CD4-positive, alpha-beta T cell (primary cell): ENCODE results near the gene SLC6A4. TPM values are rescaled to one million over a fixed set of nuclear protein-coding genes. Genes with fewer than 3 reads are reported as not detected.
A peak's percentile ranks its signal among the peaks of the same experiment; 100 is the strongest.
"Not testable (repeated sequence)": the region's sequence is repeated elsewhere in the genome, so short reads cannot be mapped to it uniquely, and the experiment has no call there.

ENCODE experiments used
- ATAC-seq: fragments of 200-7000 bp; cut with Tn5 transposase; one replicate; pipeline ENCODE4 v1.10.0; 2022; ENCODE audit warnings: mild to moderate bottlenecking; ENCODE audit not compliant: poor library complexity
- CTCF ChIA-PET: fragments of 350-600 bp; sonication (Branson Sonifier 250); formaldehyde crosslinking; loops from one replicate; lab custom pipeline; 2021; ENCODE audit warnings: antibody characterized with exemption, inconsistent platforms; lab: Charles Lee
- POLR2A ChIA-PET: fragments of 350-600 bp; sonication (Branson Sonifier 250); formaldehyde crosslinking; loops from one replicate; lab custom pipeline; 2021; ENCODE audit warnings: antibody characterized with exemption, inconsistent platforms; lab: Charles Lee
- DNase-seq, 14 experiments: peaks; one replicate each; pipeline ENCODE4 v3.0.0-alpha.2; 2013 to 2020; ENCODE audit warnings: mixed read lengths in 2 of 14
- H3K27ac ChIP-seq, 2 donors: one replicate each; pipeline versions ENCODE4 v1.5.1 to v1.7.0; 2013; ENCODE audit warnings: low read length in 2 of 2, low read depth in 1 of 2, mild to moderate bottlenecking in 1 of 2
- H3K27me3 ChIP-seq, 2 experiments: 1 replicate in 1 of 2; 2 replicates in 1 of 2; pipeline versions ENCODE4 v1.6.1 to v1.7.0; 2013; ENCODE audit warnings: low read length in 2 of 2, control low read depth in 1 of 2, mild to moderate bottlenecking in 1 of 2, moderate library complexity in 1 of 2; ENCODE audit not compliant: insufficient read depth in 2 of 2, control insufficient read depth in 1 of 2
- H3K36me3 ChIP-seq: one replicate; pipeline ENCODE4 v1.6.1; 2013; ENCODE audit warnings: low read length, control low read depth; ENCODE audit not compliant: insufficient read depth
- H3K4me1 ChIP-seq: one replicate; pipeline ENCODE4 v1.6.1; 2013; ENCODE audit warnings: low read length, control low read depth; ENCODE audit not compliant: insufficient read depth
- H3K4me3 ChIP-seq: one replicate; pipeline ENCODE4 v1.5.1; 2013; ENCODE audit warnings: mild to moderate bottlenecking, low read length, moderate library complexity
- H3K9me3 ChIP-seq, 2 experiments: 1 replicate in 1 of 2; 2 replicates in 1 of 2; pipeline versions ENCODE4 v1.6.1 to v1.7.0; 2013; ENCODE audit warnings: low read length in 2 of 2, mild to moderate bottlenecking in 2 of 2, control low read depth in 1 of 2, moderate library complexity in 1 of 2; ENCODE audit not compliant: control insufficient read depth in 1 of 2, insufficient read depth in 1 of 2
- H3K27ac Mint-ChIP-seq: one replicate; pipeline ENCODE4 v1.8.0; 2020; ENCODE audit warnings: mixed read lengths
- H3K27me3 Mint-ChIP-seq: one replicate; pipeline ENCODE4 v1.8.0; 2021; ENCODE audit warnings: mixed read lengths
- H3K36me3 Mint-ChIP-seq: one replicate; pipeline ENCODE4 v1.8.0; 2021; ENCODE audit warnings: low read depth, mixed read lengths
- H3K4me1 Mint-ChIP-seq: one replicate; pipeline ENCODE4 v1.8.0; 2021; ENCODE audit warnings: low read depth, mixed read lengths
- H3K4me3 Mint-ChIP-seq: one replicate; pipeline ENCODE4 v1.8.0; 2020; ENCODE audit warnings: mild to moderate bottlenecking, mixed read lengths
- H3K9me3 Mint-ChIP-seq: one replicate; pipeline ENCODE4 v1.8.0; 2020; ENCODE audit warnings: mixed read lengths
- intact Hi-C, 2 experiments: fragments of 100-400 bp; cut with DNase I in 1 of 2; cut with micrococcal nuclease in 1 of 2; formaldehyde crosslinking; loops; one replicate each; pipeline versions ENCODE4 v1.15.1 to v1.9.0; 2023 to 2025; cut with DNase I, micrococcal nuclease
- total RNA-seq, 174 experiments: library from RNA in 2 of 174; stranded (reverse) in 2 of 174; gene quantifications; one replicate each; pipeline ENCODE4 v1.2.3 and lab custom pipeline; 2021 to 2026
- TF ChIP-seq, protein P1 (sequence below): fragments of 200-600 bp; IDR thresholded peaks from one replicate; pipeline ENCODE4 v1.8.0; 2022; ENCODE audit warnings: antibody characterized with exemption, mild to moderate bottlenecking

The SLC6A4 gene
- total RNA-seq, 2 experiments from 2014 or later = not detected

DNA sequence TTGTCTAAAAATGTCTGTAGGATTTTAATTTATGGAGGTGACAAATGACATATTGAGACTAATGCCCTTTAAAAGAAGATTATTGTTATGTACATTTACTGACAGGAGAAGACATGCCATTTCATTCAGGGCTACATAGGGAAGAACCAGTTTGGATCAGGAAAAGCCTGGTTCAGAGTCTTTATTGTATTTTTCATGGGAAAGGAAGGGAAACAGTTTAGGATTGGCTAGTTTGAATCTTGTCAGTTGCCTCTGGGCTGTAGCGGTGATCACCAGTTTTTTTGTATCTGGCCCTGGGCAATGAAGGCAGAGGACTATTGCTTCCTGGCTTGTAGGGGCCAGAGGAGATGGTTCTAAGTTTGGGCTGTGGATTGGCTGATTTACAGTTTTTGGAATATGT lies 87.1 kb downstream of the SLC6A4 start:
- no peak overlapping the region for H3K4me3 ChIP-seq
- no peaks in the 10 kb centered on the region for H3K9me3 ChIP-seq
- ChIA-PET POLR2A (interaction anchor here (0.6 kb wide), 1 partner anchor 18 kb away, joined by 3 read pairs; no protein-coding TSS in a partner anchor), CTCF (interaction anchor here (1.1 kb wide), 1 partner anchor 24 kb away, joined by 3 read pairs; no protein-coding TSS in a partner anchor)
- no peak for DNase-seq
- no peak overlapping the region for H3K27ac ChIP-seq
- Mint-ChIP-seq H3K9me3 (no peaks in the 10 kb centered on the region), H3K27ac (peak overlapping the region; percentile 14), H3K4me3 (no peak overlapping the region), H3K36me3 (peaks cover 21% of the 10 kb centered on the region), H3K27me3 (no peaks in the 10 kb centered on the region), H3K4me1 (peaks cover 28% of the 10 kb centered on the region)
- no peaks in the 10 kb centered on the region for H3K27me3 ChIP-seq
- intact Hi-C loops = no loop called here
- TF ChIP-seq, protein P1, sequence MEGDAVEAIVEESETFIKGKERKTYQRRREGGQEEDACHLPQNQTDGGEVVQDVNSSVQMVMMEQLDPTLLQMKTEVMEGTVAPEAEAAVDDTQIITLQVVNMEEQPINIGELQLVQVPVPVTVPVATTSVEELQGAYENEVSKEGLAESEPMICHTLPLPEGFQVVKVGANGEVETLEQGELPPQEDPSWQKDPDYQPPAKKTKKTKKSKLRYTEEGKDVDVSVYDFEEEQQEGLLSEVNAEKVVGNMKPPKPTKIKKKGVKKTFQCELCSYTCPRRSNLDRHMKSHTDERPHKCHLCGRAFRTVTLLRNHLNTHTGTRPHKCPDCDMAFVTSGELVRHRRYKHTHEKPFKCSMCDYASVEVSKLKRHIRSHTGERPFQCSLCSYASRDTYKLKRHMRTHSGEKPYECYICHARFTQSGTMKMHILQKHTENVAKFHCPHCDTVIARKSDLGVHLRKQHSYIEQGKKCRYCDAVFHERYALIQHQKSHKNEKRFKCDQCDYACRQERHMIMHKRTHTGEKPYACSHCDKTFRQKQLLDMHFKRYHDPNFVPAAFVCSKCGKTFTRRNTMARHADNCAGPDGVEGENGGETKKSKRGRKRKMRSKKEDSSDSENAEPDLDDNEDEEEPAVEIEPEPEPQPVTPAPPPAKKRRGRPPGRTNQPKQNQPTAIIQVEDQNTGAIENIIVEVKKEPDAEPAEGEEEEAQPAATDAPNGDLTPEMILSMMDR = no peak
- ATAC-seq = no peak
- no peaks in the 10 kb centered on the region for H3K4me1 ChIP-seq
- no peaks in the 10 kb centered on the region for H3K36me3 ChIP-seq

DNA sequence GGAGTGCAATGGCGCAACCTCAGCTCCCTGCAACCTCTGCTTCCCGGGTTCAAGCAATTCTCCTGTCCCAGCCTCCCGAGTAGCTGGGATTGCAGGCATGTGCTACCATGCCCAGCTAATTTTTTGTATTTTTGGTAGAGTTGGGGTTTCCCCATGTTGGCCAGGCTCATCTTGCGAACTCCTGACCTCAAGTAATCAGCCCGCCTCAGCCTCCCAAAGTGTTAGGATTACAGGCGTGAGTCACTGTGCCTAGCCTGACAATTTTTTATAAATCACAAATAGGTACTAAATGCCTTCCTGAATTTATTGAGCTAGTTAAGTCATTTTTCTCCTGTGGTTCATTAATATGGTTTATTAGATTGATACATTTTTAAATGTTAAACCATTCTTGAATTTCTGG lies 87.6 kb downstream of the SLC6A4 start:
- ATAC-seq, H3K4me1 ChIP-seq, H3K27me3 ChIP-seq, H3K9me3 ChIP-seq, H3K27me3 Mint-ChIP-seq, H3K36me3 ChIP-seq, H3K4me3 Mint-ChIP-seq, intact Hi-C loops, H3K27ac ChIP-seq, POLR2A ChIA-PET, DNase-seq, H3K4me3 ChIP-seq, H3K9me3 Mint-ChIP-seq: not testable (repeated sequence)
- Mint-ChIP-seq H3K27ac (peak overlapping the region; percentile 14), H3K36me3 (peaks cover 17% of the 10 kb centered on the region), H3K4me1 (peaks cover 33% of the 10 kb centered on the region)
- CTCF ChIA-PET = interaction anchor here (1.1 kb wide), 1 partner anchor 23 kb away, joined by 3 read pairs; no protein-coding TSS in a partner anchor

Other genes with a start within 250 kb of the SLC6A4 start
- gene NSRP1, start 118.9 kb downstream of the SLC6A4 start, total RNA-seq = 10 to 100 TPM; 23.8 to 25.2 TPM
- gene BLMH, start 56.2 kb upstream of the SLC6A4 start, total RNA-seq = 10 to 100 TPM; 32.9 to 36.5 TPM
- not detected for gene TMIGD1, start 98.4 kb upstream of the SLC6A4 start, total RNA-seq
- 10 to 100 TPM; 26.2 to 30.7 TPM for gene CPD, start 143.2 kb upstream of the SLC6A4 start, total RNA-seq
- gene GOSR1, start 241.7 kb upstream of the SLC6A4 start, total RNA-seq = 10 to 100 TPM; 43.2 to 45.6 TPM